ENCODE measurements around the gene NOC4L. TPM values are rescaled to one million over a fixed set of nuclear protein-coding genes. Genes with fewer than 3 reads are reported as not detected.

The NOC4L gene
- total RNA-seq, 1 donor from 2014 or later, result 16.5 TPM

DNA sequence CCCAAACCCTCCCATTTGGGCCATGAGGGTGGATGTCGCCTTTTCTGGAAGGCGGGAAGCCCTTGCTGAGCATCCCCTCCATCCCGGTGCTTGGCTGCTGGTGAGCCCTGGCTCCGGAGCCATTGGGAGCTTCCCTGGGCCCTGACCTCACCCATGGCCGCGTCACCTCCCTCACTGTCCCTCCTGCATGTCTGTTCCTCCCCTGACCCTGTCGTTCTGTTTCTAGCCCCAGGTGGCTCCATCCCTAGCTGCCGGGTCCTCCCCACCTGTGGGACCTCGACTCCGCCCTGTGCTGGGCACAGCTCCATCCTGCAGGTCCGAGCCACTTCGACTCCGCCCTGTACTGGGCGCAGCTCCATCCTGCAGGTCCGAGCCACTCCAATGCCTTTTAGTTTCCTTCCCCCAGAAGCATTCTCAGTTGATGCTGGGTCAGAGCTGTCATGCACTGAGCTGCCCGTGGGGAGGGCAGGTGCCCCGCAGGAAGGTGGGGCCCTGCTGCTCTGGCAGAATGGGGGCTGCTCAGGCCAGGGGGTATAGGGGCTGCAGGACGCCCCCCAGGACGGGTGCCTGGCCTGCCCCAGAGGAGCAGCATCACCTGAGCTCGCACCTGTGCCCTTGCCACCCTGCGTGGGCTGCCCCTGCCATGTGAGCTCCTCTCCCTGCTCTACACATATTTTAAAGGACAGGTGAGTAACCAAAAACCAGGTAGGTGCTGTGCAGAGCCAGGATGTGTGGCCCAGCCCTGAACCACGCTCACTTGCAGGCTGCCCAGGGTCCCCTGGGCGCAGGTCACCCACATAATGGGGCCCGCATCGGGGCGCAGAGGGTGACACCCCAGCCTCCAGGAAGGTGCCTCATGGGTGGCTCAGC is 19.0 kb downstream of the NOC4L start:
- H3K27ac Mint-ChIP-seq (ENCODE audit: unreplicated experiment), result no peak overlapping the region
- DNase-seq (ENCODE audit: low read depth), result no peak
- Histone ChIP-seq H3K36me3 (ENCODE audit: insufficient read depth, low read length) (no peaks in the 10 kb centered on the region), H2AFZ (ENCODE audit: low read depth, low read length) (no peak overlapping the region), H3K4me1 (ENCODE audit: insufficient read depth, low read length) (peaks cover 11% of the 10 kb centered on the region), H3K27me3 (ENCODE audit: insufficient read depth, low read length) (peaks cover 2% of the 10 kb centered on the region), H3K79me2 (ENCODE audit: insufficient read depth, low read length) (no peaks in the 10 kb centered on the region), H3K4me3 (ENCODE audit: insufficient read depth, low read depth, low read length) (no peak overlapping the region), H4K20me1 (ENCODE audit: insufficient read depth, low read length) (peaks cover 20% of the 10 kb centered on the region), H3K4me2 (ENCODE audit: low read length) (peak overlapping the region; percentile 51), H3K27ac (ENCODE audit: low read depth, low read length) (no peak overlapping the region), H3K9me3 (ENCODE audit: insufficient read depth, low read depth, low read length) (peaks cover 6% of the 10 kb centered on the region), H3K9ac (ENCODE audit: low read length) (no peak overlapping the region)
- H3K27me3 Mint-ChIP-seq (ENCODE audit: low read depth, unreplicated experiment), result peaks cover 29% of the 10 kb centered on the region
- FAIRE-seq, result no peak
- peaks cover 5% of the 10 kb centered on the region for H3K9me3 Mint-ChIP-seq (ENCODE audit: unreplicated experiment)
- TF ChIP-seq EZH2 (IDR thresholded peaks at IDR 0.05; ENCODE audit: insufficient read depth, low read length), result no peak
- no peak for TF ChIP-seq CTCF (IDR thresholded peaks at IDR 0.05; ENCODE audit: insufficient read depth, low read depth, low read length)
- H3K36me3 Mint-ChIP-seq (ENCODE audit: low read depth, unreplicated experiment), result peaks cover 3% of the 10 kb centered on the region
- no peak overlapping the region for H3K4me3 Mint-ChIP-seq (ENCODE audit: unreplicated experiment)
- no peaks in the 10 kb centered on the region for H3K4me1 Mint-ChIP-seq (ENCODE audit: low read depth, unreplicated experiment)

GRCh38 chr12:132163911-132164288 is 19.6 kb downstream of the NOC4L start:
- TF ChIP-seq CTCF (IDR thresholded peaks at IDR 0.05; ENCODE audit: insufficient read depth, low read depth, low read length) (no peak), EZH2 (IDR thresholded peaks at IDR 0.05; ENCODE audit: insufficient read depth, low read length) (no peak)
- H3K4me1 Mint-ChIP-seq (ENCODE audit: low read depth, unreplicated experiment), result no peaks in the 10 kb centered on the region
- no peaks in the 10 kb centered on the region for H3K36me3 ChIP-seq (ENCODE audit: insufficient read depth, low read length)
- no peak for FAIRE-seq
- H3K27ac Mint-ChIP-seq (ENCODE audit: unreplicated experiment), result no peak overlapping the region
- DNase-seq (ENCODE audit: low read depth), result no peak
- H4K20me1 ChIP-seq (ENCODE audit: insufficient read depth, low read length), result peaks cover 20% of the 10 kb centered on the region
- H3K4me3 ChIP-seq (ENCODE audit: insufficient read depth, low read depth, low read length), result no peak overlapping the region
- no peak overlapping the region for H3K27ac ChIP-seq (ENCODE audit: low read depth, low read length)
- H3K4me2 ChIP-seq (ENCODE audit: low read length), result no peak overlapping the region
- H3K4me1 ChIP-seq (ENCODE audit: insufficient read depth, low read length), result peaks cover 11% of the 10 kb centered on the region
- peaks cover 5% of the 10 kb centered on the region for H3K9me3 Mint-ChIP-seq (ENCODE audit: unreplicated experiment)
- H3K79me2 ChIP-seq (ENCODE audit: insufficient read depth, low read length), result no peaks in the 10 kb centered on the region
- H3K36me3 Mint-ChIP-seq (ENCODE audit: low read depth, unreplicated experiment), result peaks cover 3% of the 10 kb centered on the region
- peaks cover 29% of the 10 kb centered on the region for H3K27me3 Mint-ChIP-seq (ENCODE audit: low read depth, unreplicated experiment)
- no peak overlapping the region for H3K4me3 Mint-ChIP-seq (ENCODE audit: unreplicated experiment)
- peaks cover 2% of the 10 kb centered on the region for H3K27me3 ChIP-seq (ENCODE audit: insufficient read depth, low read length)
- H2AFZ ChIP-seq (ENCODE audit: low read depth, low read length), result no peak overlapping the region
- no peak overlapping the region for H3K9ac ChIP-seq (ENCODE audit: low read length)
- peaks cover 6% of the 10 kb centered on the region for H3K9me3 ChIP-seq (ENCODE audit: insufficient read depth, low read depth, low read length)

GRCh38 chr12:132164426-132164825 is 20.2 kb downstream of the NOC4L start:
- TF ChIP-seq CTCF (IDR thresholded peaks at IDR 0.05; ENCODE audit: insufficient read depth, low read depth, low read length) (no peak), EZH2 (IDR thresholded peaks at IDR 0.05; ENCODE audit: insufficient read depth, low read length) (no peak)
- Mint-ChIP-seq H3K9me3 (ENCODE audit: unreplicated experiment) (peaks cover 5% of the 10 kb centered on the region), H3K27ac (ENCODE audit: unreplicated experiment) (no peak overlapping the region), H3K4me1 (ENCODE audit: low read depth, unreplicated experiment) (no peaks in the 10 kb centered on the region), H3K4me3 (ENCODE audit: unreplicated experiment) (no peak overlapping the region), H3K27me3 (ENCODE audit: low read depth, unreplicated experiment) (peaks cover 29% of the 10 kb centered on the region), H3K36me3 (ENCODE audit: low read depth, unreplicated experiment) (peaks cover 3% of the 10 kb centered on the region)
- Histone ChIP-seq H4K20me1 (ENCODE audit: insufficient read depth, low read length) (peaks cover 20% of the 10 kb centered on the region), H2AFZ (ENCODE audit: low read depth, low read length) (no peak overlapping the region), H3K27ac (ENCODE audit: low read depth, low read length) (no peak overlapping the region), H3K4me1 (ENCODE audit: insufficient read depth, low read length) (peaks cover 11% of the 10 kb centered on the region), H3K27me3 (ENCODE audit: insufficient read depth, low read length) (peaks cover 2% of the 10 kb centered on the region), H3K9me3 (ENCODE audit: insufficient read depth, low read depth, low read length) (peaks cover 6% of the 10 kb centered on the region), H3K4me2 (ENCODE audit: low read length) (no peak overlapping the region), H3K4me3 (ENCODE audit: insufficient read depth, low read depth, low read length) (no peak overlapping the region), H3K79me2 (ENCODE audit: insufficient read depth, low read length) (no peaks in the 10 kb centered on the region), H3K9ac (ENCODE audit: low read length) (no peak overlapping the region), H3K36me3 (ENCODE audit: insufficient read depth, low read length) (no peaks in the 10 kb centered on the region)
- no peak for DNase-seq (ENCODE audit: low read depth)
- FAIRE-seq, result no peak
